HG02852 (cell line): ENCODE measurements around the gene IPO11.
"Not testable (repeated sequence)": the region's sequence is repeated elsewhere in the genome, so short reads cannot be mapped to it uniquely, and the experiment has no call there.

ENCODE experiments used
- ATAC-seq: cut with Tn5 transposase; IDR thresholded peaks from one replicate; pipeline ENCODE4 v1.9.1; 2021; ENCODE audit warnings: mild to moderate bottlenecking, moderate library complexity; ENCODE audit not compliant: unreplicated experiment

The IPO11 gene

GRCh38 chr5:62594364-62594984, 181.9 kb downstream of the IPO11 start:
- ATAC-seq, result no peak

GRCh38 chr5:62596096-62596495, 183.5 kb downstream of the IPO11 start:
- ATAC-seq, result no peak

- no peak for ATAC-seq
These were observed 184.1 kb downstream of the IPO11 start for GRCh38 chr5:62596691-62597090.

- no peak for ATAC-seq
These were observed 184.8 kb downstream of the IPO11 start for GRCh38 chr5:62597314-62597713.

- no peak for ATAC-seq
These were observed 188.1 kb downstream of the IPO11 start for GRCh38 chr5:62600560-62601252.

GRCh38 chr5:62603934-62604333, 191.4 kb downstream of the IPO11 start:
- no peak for ATAC-seq

GRCh38 chr5:62605638-62606037, 193.1 kb downstream of the IPO11 start:
- no peak for ATAC-seq

GRCh38 chr5:62606878-62607277, 194.3 kb downstream of the IPO11 start:
- ATAC-seq, result no peak

GRCh38 chr5:62607615-62608014, 195.1 kb downstream of the IPO11 start:
- ATAC-seq, result no peak

- ATAC-seq, result no peak
These were observed 196.3 kb downstream of the IPO11 start for GRCh38 chr5:62608529-62609511.

GRCh38 chr5:62614355-62614754, 201.8 kb downstream of the IPO11 start:
- no peak for ATAC-seq

- ATAC-seq, result no peak
These were observed 204.2 kb downstream of the IPO11 start for GRCh38 chr5:62616615-62617277.

- no peak for ATAC-seq
These were observed 205.4 kb downstream of the IPO11 start for GRCh38 chr5:62617943-62618342.

GRCh38 chr5:62620761-62621160, 208.2 kb downstream of the IPO11 start:
- no peak for ATAC-seq

- no peak for ATAC-seq
These were observed 208.7 kb downstream of the IPO11 start for GRCh38 chr5:62621280-62621679.

- ATAC-seq, result no peak
These were observed 210.7 kb downstream of the IPO11 start for GRCh38 chr5:62623271-62623670.

- not testable (repeated sequence) for ATAC-seq
These were observed 211.9 kb downstream of the IPO11 start for GRCh38 chr5:62624436-62624835.

- ATAC-seq, result no peak
These were observed 214.0 kb downstream of the IPO11 start for GRCh38 chr5:62626534-62626933.

GRCh38 chr5:62627121-62627520, 214.6 kb downstream of the IPO11 start:
- ATAC-seq, result no peak

GRCh38 chr5:62627901-62628300, 215.3 kb downstream of the IPO11 start:
- ATAC-seq, result no peak
